NCI-H446 (cell line): ENCODE data around the gene PRPF4.
"Not testable (repeated sequence)": the region's sequence is repeated elsewhere in the genome, so short reads cannot be mapped to it uniquely, and the experiment has no call there.

ENCODE experiments used
- DNase-seq, 2 experiments: peaks; one replicate each; lab custom pipeline; 2025; lab: John Stamatoyannopoulos, UW

Gene PRPF4

GRCh38 chr9:113275157-113276131, at the start of gene PRPF4, which contains the start of gene CDC26:
PRPF4 (plus strand) TSS chr9:113275658; CDS start chr9:113275744, 86 bp downstream.
CDC26 (minus strand) TSS chr9:113275572; CDS start chr9:113272507, 3,065 bp downstream.
- peak; percentile 82 to 93 for DNase-seq

- no peak for DNase-seq
Measured at GRCh38 chr9:113227436-113227835, 48.0 kb upstream of the PRPF4 start.

GRCh38 chr9:113228130-113228665, 47.3 kb upstream of the PRPF4 start:
- no peak for DNase-seq

GRCh38 chr9:113231701-113232100, 43.8 kb upstream of the PRPF4 start:
- DNase-seq: no peak

GRCh38 chr9:113235701-113236255, 39.7 kb upstream of the PRPF4 start:
- not testable (repeated sequence) for DNase-seq

GRCh38 chr9:113237026-113237425, 38.4 kb upstream of the PRPF4 start:
- DNase-seq: no peak

- no peak for DNase-seq
Measured at GRCh38 chr9:113238202-113238858, 37.1 kb upstream of the PRPF4 start.

GRCh38 chr9:113238859-113239232, 36.6 kb upstream of the PRPF4 start:
- DNase-seq: no peak

- no peak for DNase-seq
Measured at GRCh38 chr9:113241161-113241560, 34.3 kb upstream of the PRPF4 start.

- DNase-seq: no peak
Measured at GRCh38 chr9:113244556-113244955, 30.9 kb upstream of the PRPF4 start.

- no peak for DNase-seq
Measured at GRCh38 chr9:113245894-113246293, 29.6 kb upstream of the PRPF4 start.

GRCh38 chr9:113246928-113247327, 28.5 kb upstream of the PRPF4 start:
- DNase-seq: no peak

GRCh38 chr9:113247640-113248039, 27.8 kb upstream of the PRPF4 start:
- no peak for DNase-seq

- not testable (repeated sequence) for DNase-seq
Measured at GRCh38 chr9:113249661-113250060, 25.8 kb upstream of the PRPF4 start.

- no peak for DNase-seq
Measured at GRCh38 chr9:113250807-113251206, 24.7 kb upstream of the PRPF4 start.

GRCh38 chr9:113254991-113255390, 20.5 kb upstream of the PRPF4 start:
- no peak for DNase-seq

GRCh38 chr9:113255438-113255837, 20.0 kb upstream of the PRPF4 start:
- DNase-seq: no peak

- no peak for DNase-seq
Measured at GRCh38 chr9:113257863-113258262, 17.6 kb upstream of the PRPF4 start.

GRCh38 chr9:113258282-113258681, 17.2 kb upstream of the PRPF4 start:
- DNase-seq: no peak

- no peak for DNase-seq
Measured at GRCh38 chr9:113261917-113262671, 13.4 kb upstream of the PRPF4 start.

- DNase-seq: no peak
Measured at GRCh38 chr9:113266174-113266573, 9.3 kb upstream of the PRPF4 start.
